BLaER1 treated with 17β-estradiol and CSF1 and Interleukin-3, amounts not matched to agents 10 nM and 100 nM (cell line): Measurements from ENCODE around the gene DIP2C.

Source experiments
- H3K27ac ChIP-seq, 11 experiments: shearing (Covaris generic); formaldehyde crosslinking; 2 replicates each; pipeline ENCODE4 v1.8.1; 2022
- H3K27me3 ChIP-seq, 11 experiments: shearing (Covaris generic); formaldehyde crosslinking; 2 replicates each; pipeline ENCODE4 v1.8.1; 2022
- H3K36me3 ChIP-seq, 11 experiments: shearing (Covaris generic); formaldehyde crosslinking; 2 replicates each; pipeline ENCODE4 v1.8.1; 2022
- H3K4me1 ChIP-seq, 10 experiments: shearing (Covaris generic); formaldehyde crosslinking; 2 replicates each; pipeline ENCODE4 v1.8.1; 2022
- H3K4me2 ChIP-seq, 11 experiments: shearing (Covaris generic); formaldehyde crosslinking; 2 replicates each; pipeline ENCODE4 v1.8.1; 2022
- H3K4me3 ChIP-seq, 10 experiments: shearing (Covaris generic); formaldehyde crosslinking; 2 replicates each; pipeline ENCODE4 v1.8.1; 2022
- H3K9ac ChIP-seq, 11 experiments: shearing (Covaris generic); formaldehyde crosslinking; 2 replicates each; pipeline ENCODE4 v1.8.1; 2022
- H3K9me3 ChIP-seq, 11 experiments: shearing (Covaris generic); formaldehyde crosslinking; replicated peaks in 1 of 11; 2 replicates each; pipeline ENCODE4 v1.8.1; 2022
- H4K20me1 ChIP-seq, 11 experiments: shearing (Covaris generic); formaldehyde crosslinking; 2 replicates each; pipeline ENCODE4 v1.8.1; 2022
- Cebpa-rat ChIP-seq, 11 experiments: shearing (Covaris generic); IDR thresholded peaks; 2 replicates each; pipeline ENCODE4 v1.8.1; 2022

DIP2C gene

GRCh38 chr10:691216-691615 is 1.7 kb upstream of the DIP2C start:
- Histone ChIP-seq H3K4me1 (peaks cover 12 to 42% (median 35%) of the 10 kb centered on the region in 10 experiments; a peak in 19 of 20 replicates), H4K20me1 (peaks cover 12 to 43% (median 21%) of the 10 kb centered on the region in 11 experiments; a peak in 19 of 22 replicates), H3K27ac (no peak overlapping the region), H3K4me2 (no peak overlapping the region), H3K27me3 (peaks cover 0 to 67% (median 0%) of the 10 kb centered on the region in 11 experiments; a peak in 9 of 22 replicates), H3K36me3 (no peaks in the 10 kb centered on the region), H3K9ac (no peak overlapping the region), H3K4me3 (no peak overlapping the region), H3K9me3 (no peaks in the 10 kb centered on the region)
- no peak for TF ChIP-seq Cebpa-rat (IDR thresholded peaks at IDR 0.05)

- peak overlapping the region; percentile 72 to 92 (median 85) for H3K4me2 ChIP-seq
- peaks cover 0 to 67% (median 0%) of the 10 kb centered on the region in 11 experiments; a peak in 9 of 22 replicates for H3K27me3 ChIP-seq
- no peaks in the 10 kb centered on the region for H3K36me3 ChIP-seq
- peak overlapping the region in 9 of 11 experiments; percentile 28 to 90 (median 62); a peak in 11 of 22 replicates for H3K9ac ChIP-seq
- peak overlapping the region; percentile 64 to 88 (median 75) for H3K4me3 ChIP-seq
- TF ChIP-seq Cebpa-rat (IDR thresholded peaks at IDR 0.05) = no peak
- peaks cover 0 to under 1% (median 0%) of the 10 kb centered on the region in 11 experiments; a peak in 1 of 22 replicates for H3K9me3 ChIP-seq
- peaks cover 12 to 42% (median 35%) of the 10 kb centered on the region in 10 experiments; a peak in 19 of 20 replicates for H3K4me1 ChIP-seq
- peak overlapping the region in 1 of 11 experiments; percentile 28; a peak in 1 of 22 replicates for H3K27ac ChIP-seq
- H4K20me1 ChIP-seq = peaks cover 12 to 39% (median 25%) of the 10 kb centered on the region in 11 experiments; a peak in 19 of 22 replicates
Observed at GRCh38 chr10:690372-691161, 1.1 kb upstream of the DIP2C start.

- peak overlapping the region in 8 of 11 experiments; percentile 55 to 81 (median 74); a peak in 15 of 22 replicates for H3K27ac ChIP-seq
- TF ChIP-seq Cebpa-rat (IDR thresholded peaks at IDR 0.05) = no peak
- H3K9me3 ChIP-seq = peaks cover 0 to 5% (median 0%) of the 10 kb centered on the region in 11 experiments; a peak in 1 of 22 replicates
- peak overlapping the region; percentile 64 to 88 (median 75) for H3K4me3 ChIP-seq
- H3K4me2 ChIP-seq = peak overlapping the region; percentile 92 to 100 (median 99)
- peaks cover 12 to 47% (median 32%) of the 10 kb centered on the region in 11 experiments; a peak in 20 of 22 replicates for H4K20me1 ChIP-seq
- H3K27me3 ChIP-seq = peaks cover 0 to 72% (median 0%) of the 10 kb centered on the region in 11 experiments; a peak in 9 of 22 replicates
- no peaks in the 10 kb centered on the region for H3K36me3 ChIP-seq
- peaks cover 13 to 48% (median 42%) of the 10 kb centered on the region in 10 experiments for H3K4me1 ChIP-seq
- peak overlapping the region; percentile 63 to 90 (median 78) for H3K9ac ChIP-seq
Observed at GRCh38 chr10:689121-689451, 382 bp downstream of the DIP2C start.

- Histone ChIP-seq H3K36me3 (no peaks in the 10 kb centered on the region), H3K4me2 (peak overlapping the region; percentile 92 to 100 (median 99)), H3K4me1 (peaks cover 19 to 49% (median 44%) of the 10 kb centered on the region in 10 experiments), H3K9ac (peak overlapping the region; percentile 63 to 90 (median 78)), H3K4me3 (peak overlapping the region; percentile 64 to 88 (median 75)), H4K20me1 (peaks cover 12 to 52% (median 38%) of the 10 kb centered on the region in 11 experiments; a peak in 20 of 22 replicates), H3K27me3 (peaks cover 0 to 72% (median 0%) of the 10 kb centered on the region in 11 experiments; a peak in 9 of 22 replicates), H3K27ac (peak overlapping the region in 8 of 11 experiments; percentile 55 to 81 (median 74); a peak in 15 of 22 replicates), H3K9me3 (peaks cover 0 to 5% (median 0%) of the 10 kb centered on the region in 11 experiments; a peak in 1 of 22 replicates)
- TF ChIP-seq Cebpa-rat (IDR thresholded peaks at IDR 0.05) = no peak
Observed at GRCh38 chr10:688312-689120, 952 bp downstream of the DIP2C start.

- peaks cover 0 to 72% (median 0%) of the 10 kb centered on the region in 11 experiments; a peak in 9 of 22 replicates for H3K27me3 ChIP-seq
- H3K9me3 ChIP-seq = peaks cover 0 to 5% (median 0%) of the 10 kb centered on the region in 11 experiments; a peak in 1 of 22 replicates
- TF ChIP-seq Cebpa-rat (IDR thresholded peaks at IDR 0.05) = no peak
- H3K9ac ChIP-seq = peak overlapping the region in 4 of 11 experiments; percentile 86 to 90 (median 88); a peak in 9 of 22 replicates
- H3K4me2 ChIP-seq = peak overlapping the region; percentile 92 to 100 (median 99)
- no peaks in the 10 kb centered on the region for H3K36me3 ChIP-seq
- H4K20me1 ChIP-seq = peaks cover 12 to 60% (median 45%) of the 10 kb centered on the region in 11 experiments; a peak in 20 of 22 replicates
- H3K27ac ChIP-seq = no peak overlapping the region
- peaks cover 25 to 52% (median 47%) of the 10 kb centered on the region in 10 experiments for H3K4me1 ChIP-seq
- peak overlapping the region in 9 of 10 experiments; percentile 64 to 88 (median 74); a peak in 11 of 20 replicates for H3K4me3 ChIP-seq
Observed at GRCh38 chr10:687583-688311, 1.7 kb downstream of the DIP2C start.

GRCh38 chr10:686155-686931 is 3.1 kb downstream of the DIP2C start:
- H3K4me1 ChIP-seq = peaks cover 25 to 66% (median 58%) of the 10 kb centered on the region in 10 experiments
- H3K4me3 ChIP-seq = no peak overlapping the region
- peaks cover 0 to 64% (median 0%) of the 10 kb centered on the region in 11 experiments; a peak in 9 of 22 replicates for H3K27me3 ChIP-seq
- no peak overlapping the region for H3K9ac ChIP-seq
- H3K36me3 ChIP-seq = no peaks in the 10 kb centered on the region
- peaks cover 18 to 73% (median 55%) of the 10 kb centered on the region in 11 experiments; a peak in 20 of 22 replicates for H4K20me1 ChIP-seq
- TF ChIP-seq Cebpa-rat (IDR thresholded peaks at IDR 0.05) = no peak
- H3K4me2 ChIP-seq = peak overlapping the region in 4 of 11 experiments; percentile 11 to 99 (median 98); a peak in 6 of 22 replicates
- peaks cover 0 to 5% (median 0%) of the 10 kb centered on the region in 11 experiments; a peak in 1 of 22 replicates for H3K9me3 ChIP-seq
- H3K27ac ChIP-seq = no peak overlapping the region

GRCh38 chr10:685613-686012 is 3.9 kb downstream of the DIP2C start:
- H3K9me3 ChIP-seq = peaks cover 0 to 5% (median 0%) of the 10 kb centered on the region in 11 experiments; a peak in 1 of 22 replicates
- H3K36me3 ChIP-seq = no peaks in the 10 kb centered on the region
- peaks cover 0 to 60% (median 0%) of the 10 kb centered on the region in 11 experiments; a peak in 9 of 22 replicates for H3K27me3 ChIP-seq
- H3K4me3 ChIP-seq = no peak overlapping the region
- peaks cover 25 to 73% (median 65%) of the 10 kb centered on the region in 10 experiments for H3K4me1 ChIP-seq
- no peak overlapping the region for H3K9ac ChIP-seq
- TF ChIP-seq Cebpa-rat (IDR thresholded peaks at IDR 0.05) = no peak
- no peak overlapping the region for H3K27ac ChIP-seq
- H4K20me1 ChIP-seq = peaks cover 21 to 80% (median 63%) of the 10 kb centered on the region in 11 experiments; a peak in 20 of 22 replicates
- H3K4me2 ChIP-seq = no peak overlapping the region
